GM19328 (cell line): ENCODE results near the gene ANKRD9.
"Not testable (repeated sequence)": the region's sequence is repeated elsewhere in the genome, so short reads cannot be mapped to it uniquely, and the experiment has no call there.

ENCODE experiments used
- ATAC-seq: cut with Tn5 transposase; IDR thresholded peaks from one replicate; pipeline ENCODE4 v1.9.1; 2021; ENCODE audit warnings: mild to moderate bottlenecking, moderate library complexity; ENCODE audit not compliant: unreplicated experiment

The ANKRD9 gene

DNA sequence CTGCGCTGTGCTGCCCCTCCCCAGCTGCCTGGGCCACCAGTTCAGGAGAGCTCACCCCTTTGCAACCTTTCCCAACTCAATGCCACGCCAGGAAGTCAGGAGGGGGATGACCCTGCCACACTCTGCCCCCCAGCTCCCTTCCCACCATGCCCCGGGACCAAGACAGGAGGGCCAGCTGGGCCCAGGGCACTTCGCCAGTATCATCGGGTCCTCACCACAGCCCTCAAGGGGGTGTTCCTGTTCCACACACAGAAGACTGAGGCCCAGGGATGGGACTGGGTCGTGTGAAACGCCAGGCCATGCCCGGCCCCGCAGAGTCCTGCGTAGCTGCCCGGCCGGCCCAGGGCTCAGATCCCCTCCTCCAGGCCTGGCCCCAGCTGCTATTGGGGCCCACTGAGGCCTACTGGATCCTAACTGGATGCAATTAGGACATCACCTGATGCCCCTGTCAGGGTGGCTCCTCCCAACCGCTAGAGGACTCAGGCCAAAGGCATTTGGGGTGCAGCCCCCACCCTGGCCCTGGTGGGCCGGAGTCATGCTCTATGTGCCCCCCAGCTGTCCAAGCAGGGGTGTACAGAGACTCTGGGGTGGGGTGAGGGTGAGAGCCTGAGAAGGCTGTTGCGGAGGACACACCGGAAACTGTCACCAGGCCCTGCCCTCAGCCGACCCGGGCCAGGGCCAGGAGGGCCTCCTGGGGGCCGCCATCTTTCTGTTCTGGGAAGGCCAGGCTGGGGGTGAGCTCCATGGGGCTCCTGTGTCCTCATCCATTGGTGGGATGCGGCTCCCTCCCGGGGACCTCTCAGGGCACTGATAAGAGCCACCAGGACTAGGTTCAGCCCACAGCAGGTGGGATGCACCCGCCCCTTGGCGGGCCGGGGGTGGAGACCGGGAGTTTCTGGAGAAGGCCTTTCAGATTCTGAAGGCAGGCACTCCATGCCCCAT, 29.3 kb upstream of the ANKRD9 start:
- ATAC-seq, result no peak

DNA sequence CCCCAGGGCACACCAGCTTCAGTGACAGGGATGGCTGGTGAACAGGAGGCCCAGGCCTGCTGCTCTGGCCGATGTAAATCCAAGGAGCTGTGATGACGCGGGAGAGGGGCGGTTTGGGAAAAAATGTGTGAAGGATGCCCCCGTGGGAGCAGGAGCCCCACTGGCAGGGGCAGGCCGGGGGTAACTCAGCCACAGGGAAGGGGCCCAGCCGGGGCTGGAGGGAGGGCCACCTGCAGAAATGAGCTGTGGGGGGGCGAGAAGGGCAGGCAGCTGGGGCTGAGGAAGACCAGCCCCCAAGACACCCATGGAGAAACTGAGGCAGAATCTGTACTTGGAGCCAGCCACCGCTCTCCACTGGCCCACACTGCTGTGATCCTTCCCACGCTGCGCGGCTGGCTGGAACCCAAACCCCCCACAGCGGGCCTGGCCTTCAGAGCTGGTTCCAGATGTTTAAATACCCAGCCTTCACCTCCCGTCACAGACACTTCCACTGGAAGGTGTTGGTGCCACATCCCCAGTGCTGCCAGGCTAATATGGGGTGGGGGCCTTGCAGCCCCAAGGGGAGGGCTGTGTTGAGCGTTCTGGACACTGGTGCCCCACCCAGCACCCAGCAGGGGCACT, 28.5 kb upstream of the ANKRD9 start:
- no peak for ATAC-seq

GRCh38 chr14:102532204-102532658, 22.7 kb upstream of the ANKRD9 start:
- no peak for ATAC-seq

- ATAC-seq, result no peak
Measured at GRCh38 chr14:102530828-102531478, 21.4 kb upstream of the ANKRD9 start.

- no peak for ATAC-seq
Measured at GRCh38 chr14:102528431-102529170, 19.0 kb upstream of the ANKRD9 start.

GRCh38 chr14:102525929-102526497, 16.4 kb upstream of the ANKRD9 start:
- no peak for ATAC-seq

DNA sequence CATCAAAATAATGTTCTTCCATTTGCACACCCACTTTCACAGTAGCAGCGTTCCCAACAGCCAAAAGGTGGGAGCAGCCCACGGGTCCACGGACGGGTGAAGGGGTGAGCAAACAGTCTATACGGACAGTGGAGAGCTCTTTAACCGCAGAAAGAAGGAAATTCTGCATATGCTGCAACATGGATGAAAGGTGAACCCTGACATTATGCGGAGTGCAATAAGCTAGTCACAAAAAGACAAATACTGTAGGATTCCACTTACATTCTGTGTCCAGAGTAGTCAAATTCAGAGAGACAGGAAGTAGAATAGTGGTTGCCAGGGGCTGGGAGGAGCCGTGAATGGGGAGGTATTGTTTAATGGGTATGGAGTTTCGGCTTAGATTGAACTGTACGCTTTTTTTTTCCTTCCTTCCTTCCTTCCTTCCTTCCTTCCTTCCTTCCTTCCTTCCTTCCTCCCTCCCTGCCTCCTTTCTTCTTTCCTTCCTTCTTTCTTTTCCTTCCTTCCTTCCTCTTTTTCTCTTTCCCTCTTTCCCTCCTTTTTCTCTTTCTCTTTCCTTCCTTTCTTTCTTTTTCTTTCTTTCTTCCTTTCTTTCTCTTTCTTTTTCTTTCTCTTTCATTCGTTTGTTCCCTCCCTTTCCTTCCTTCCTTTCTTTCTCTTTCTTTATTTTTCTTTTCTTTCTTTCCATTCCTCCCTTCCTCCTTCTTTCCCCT, 15.8 kb upstream of the ANKRD9 start:
- ATAC-seq, result no peak

DNA sequence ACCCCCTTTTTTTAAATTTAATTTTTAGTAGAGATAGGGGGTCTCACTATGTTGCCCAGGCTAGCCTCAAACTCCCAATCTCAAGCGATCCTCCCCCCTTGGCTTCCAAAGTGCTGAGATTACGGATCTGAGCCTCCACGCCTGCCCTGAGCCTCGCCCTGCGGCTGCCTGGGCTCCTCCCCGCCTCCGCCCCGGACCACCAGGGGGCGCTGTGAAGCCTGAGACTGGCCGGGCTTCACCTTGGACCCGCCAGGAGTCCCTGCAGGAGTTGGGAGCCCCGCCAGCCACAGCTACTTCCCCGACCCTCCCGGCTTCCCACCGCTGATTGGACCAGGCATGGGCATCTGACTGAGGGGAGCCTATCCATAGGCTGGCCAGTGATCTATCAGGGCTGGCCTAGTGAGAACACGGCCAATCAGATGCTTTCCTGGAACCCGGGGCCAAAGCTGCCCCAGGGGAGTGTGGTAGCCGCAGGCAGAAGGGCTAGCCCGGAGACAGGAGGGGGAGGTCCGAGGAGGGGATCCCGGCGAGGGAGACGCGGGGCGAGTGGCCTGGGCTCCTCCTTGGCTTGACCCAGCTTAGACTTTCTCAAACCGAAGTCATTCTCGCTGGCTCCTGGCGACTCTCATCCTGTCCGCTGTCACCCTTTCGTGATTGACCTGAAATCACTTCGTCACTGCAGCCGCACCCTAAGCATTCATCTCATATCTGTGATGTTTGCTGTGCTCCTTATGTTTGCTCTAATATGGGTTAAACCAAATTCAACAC, 15.1 kb upstream of the ANKRD9 start:
- peak; percentile 97 for ATAC-seq

DNA sequence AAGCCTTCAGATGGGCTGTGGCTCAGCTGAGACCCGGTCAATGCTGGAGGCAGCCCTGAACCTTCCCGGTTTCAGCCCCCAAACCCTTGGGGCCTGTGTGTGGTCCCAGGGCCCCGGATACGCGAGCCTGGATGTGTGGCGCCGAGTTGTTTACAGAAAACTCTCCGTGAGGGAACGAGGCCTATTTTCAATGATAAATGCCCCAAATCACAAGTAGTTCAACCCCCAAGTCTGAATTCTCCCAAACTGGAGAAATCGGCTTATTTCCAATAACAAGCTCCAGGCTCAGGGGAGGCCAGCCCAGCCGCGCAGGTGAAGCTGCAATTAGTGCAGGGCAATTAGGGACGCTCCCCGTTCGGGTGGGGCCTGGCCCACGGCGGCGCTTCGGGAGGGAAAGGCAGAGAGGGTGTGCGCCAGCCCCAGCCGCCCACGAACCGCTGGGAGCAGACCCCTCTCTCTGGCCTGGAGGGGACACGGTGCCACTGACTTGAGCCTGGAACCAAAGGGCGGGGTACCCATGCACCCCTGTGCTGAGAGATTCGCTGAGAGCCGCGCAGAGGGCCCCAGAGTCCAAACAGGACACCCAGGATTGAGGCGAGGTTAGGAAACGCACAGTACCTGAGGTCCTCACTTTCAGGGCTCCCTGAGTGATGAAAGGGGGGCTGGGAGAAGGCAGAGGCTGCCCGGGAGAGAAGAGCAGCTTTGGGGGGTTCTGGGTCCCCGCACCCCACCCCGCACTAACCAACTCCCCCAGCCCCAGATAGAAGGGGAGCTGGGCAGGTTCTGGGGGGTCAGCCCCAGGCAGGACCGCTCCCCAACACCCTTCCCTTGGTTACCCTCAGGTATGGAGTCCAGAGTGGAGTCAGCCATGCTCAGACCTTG, 14.2 kb upstream of the ANKRD9 start:
- no peak for ATAC-seq

GRCh38 chr14:102523200-102523568, 13.6 kb upstream of the ANKRD9 start:
- no peak for ATAC-seq

DNA sequence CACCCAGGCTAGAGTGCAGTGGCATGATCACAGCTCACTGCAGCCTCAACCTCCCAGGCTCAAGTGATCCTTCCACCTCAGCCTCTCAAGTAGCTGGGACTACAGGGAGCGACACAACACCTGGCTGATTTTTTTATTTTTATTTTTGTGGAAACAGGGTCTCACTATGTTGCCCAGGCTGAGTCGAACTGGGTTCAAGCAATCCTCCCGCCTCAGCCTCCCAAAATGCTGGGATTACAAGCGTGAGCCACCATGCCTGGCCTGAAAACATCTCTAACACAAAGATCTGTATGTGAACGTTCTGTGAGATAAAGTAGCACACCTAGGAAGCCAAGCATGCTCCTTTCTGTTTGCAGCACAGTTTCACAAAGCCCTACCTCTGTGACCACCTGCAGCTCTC, 10.1 kb upstream of the ANKRD9 start:
- not testable (repeated sequence) for ATAC-seq

DNA sequence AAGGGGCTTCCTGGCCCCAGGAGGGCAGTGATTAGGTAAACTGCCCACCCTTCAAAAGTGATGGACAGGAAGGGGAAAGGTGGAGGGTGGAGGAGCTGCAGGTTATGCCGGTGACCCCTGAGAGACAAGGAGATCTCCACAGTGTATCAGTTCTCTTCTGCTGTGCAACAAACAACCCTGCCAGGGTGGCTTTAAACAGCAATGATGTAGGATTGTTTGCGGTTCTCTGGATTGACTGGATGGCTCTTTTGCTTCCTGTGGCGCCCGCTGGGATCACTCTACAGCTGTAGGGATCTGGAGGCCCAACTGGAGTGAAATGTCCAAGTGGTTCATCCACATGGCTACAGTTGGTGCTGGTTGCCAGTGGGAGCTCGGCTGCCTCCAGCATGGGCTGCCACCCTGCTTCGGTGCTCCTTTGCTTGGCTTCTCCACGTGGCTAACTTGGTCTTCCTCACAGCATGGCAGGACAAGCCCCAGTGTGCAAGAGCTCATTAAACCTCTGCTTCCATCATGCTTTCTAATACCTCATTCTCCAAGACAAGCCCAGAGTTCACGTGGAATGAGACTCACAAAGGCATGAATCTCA, 8.6 kb upstream of the ANKRD9 start:
- no peak for ATAC-seq

- ATAC-seq, result no peak
Measured at GRCh38 chr14:102517392-102518062, 8.0 kb upstream of the ANKRD9 start.

GRCh38 chr14:102516531-102517391, 7.2 kb upstream of the ANKRD9 start:
- ATAC-seq, result peak; percentile 54

- ATAC-seq, result no peak
Measured at GRCh38 chr14:102514987-102515733, 5.6 kb upstream of the ANKRD9 start.
